NCI-H526 treated with DMSO at 0.1 percent for 48 hours (cell line): ENCODE results near the gene HOXC4.

Experiments
- DNase-seq: peaks from one replicate; lab custom pipeline; 2025; lab: John Stamatoyannopoulos, UW

The HOXC4 gene

GRCh38 chr12:54053751-54054741 is at the start of gene HOXC4:
HOXC4 (plus strand) TSS chr12:54053835; CDS start chr12:54053923, 88 bp downstream.
- DNase-seq: no peak

GRCh38 chr12:54004063-54004840 is 49.4 kb upstream of the HOXC4 start:
- DNase-seq: no peak

- DNase-seq: no peak
These were observed 48.6 kb upstream of the HOXC4 start for GRCh38 chr12:54004841-54005530.

- no peak for DNase-seq
These were observed 48.1 kb upstream of the HOXC4 start for GRCh38 chr12:54005531-54005852.

- DNase-seq: no peak
These were observed 47.6 kb upstream of the HOXC4 start for GRCh38 chr12:54005853-54006558.

- no peak for DNase-seq
These were observed 46.9 kb upstream of the HOXC4 start for GRCh38 chr12:54006559-54007220.

GRCh38 chr12:54007538-54008259 is 45.9 kb upstream of the HOXC4 start:
- no peak for DNase-seq

GRCh38 chr12:54008260-54008552 is 45.4 kb upstream of the HOXC4 start:
- DNase-seq: no peak

GRCh38 chr12:54009171-54010052 is 44.2 kb upstream of the HOXC4 start:
- no peak for DNase-seq

- DNase-seq: no peak
These were observed 43.3 kb upstream of the HOXC4 start for GRCh38 chr12:54010053-54010971.

GRCh38 chr12:54010972-54011664 is 42.5 kb upstream of the HOXC4 start:
- no peak for DNase-seq

GRCh38 chr12:54011665-54012532 is 41.7 kb upstream of the HOXC4 start:
- no peak for DNase-seq

- no peak for DNase-seq
These were observed 40.8 kb upstream of the HOXC4 start for GRCh38 chr12:54012631-54013409.

- DNase-seq: no peak
These were observed 39.1 kb upstream of the HOXC4 start for GRCh38 chr12:54014377-54015017.

- no peak for DNase-seq
These were observed 38.4 kb upstream of the HOXC4 start for GRCh38 chr12:54015018-54015931.
